Muscle of leg (tissue), 11 donors: Measurements from ENCODE around the gene ANTXR2. TPM values are rescaled to one million over a fixed set of nuclear protein-coding genes. Genes with fewer than 3 reads are reported as not detected.

Experiments
- DNase-seq: peaks from one replicate; pipeline ENCODE4 v3.0.0; 2013
- H3K27ac ChIP-seq: one replicate; pipeline ENCODE4 v1.5.1; 2013; ENCODE audit warnings: mild to moderate bottlenecking, low read length, control low read depth
- H3K27me3 ChIP-seq: one replicate; pipeline ENCODE4 v1.6.1; 2013; ENCODE audit warnings: low read length; ENCODE audit not compliant: control insufficient read depth, insufficient read depth
- H3K36me3 ChIP-seq: one replicate; pipeline ENCODE4 v1.6.1; 2013; ENCODE audit warnings: low read length; ENCODE audit not compliant: control insufficient read depth, insufficient read depth
- H3K4me1 ChIP-seq: one replicate; pipeline ENCODE4 v1.6.1; 2013; ENCODE audit warnings: low read length; ENCODE audit not compliant: control insufficient read depth, insufficient read depth
- H3K4me3 ChIP-seq: one replicate; pipeline ENCODE4 v1.5.1; 2013; ENCODE audit warnings: low read length, control low read depth
- H3K9me3 ChIP-seq: replicated peaks from 2 replicates; pipeline ENCODE4 v1.6.1; 2013; ENCODE audit warnings: low read depth, low read length; ENCODE audit not compliant: control insufficient read depth
- WGBS: methylation state at CpG from one replicate; pipeline ENCODE4 v1.1.5; 2013; ENCODE audit warnings: missing lambda C conversion rate; ENCODE audit not compliant: insufficient coverage; 5-methylcytosine and 5-hydroxymethylcytosine counted together
- polyA plus RNA-seq, 8 donors: library from polyadenylated mRNA; unstranded; fragments of 120-200 nt; gene quantifications; one replicate each; pipeline versions ENCODE4 v1.2.1 to v1.2.3, GENCODE V29; 2013; ENCODE audit warnings: inconsistent platforms in 1 of 8, low replicate concordance in 1 of 8; ENCODE audit not compliant: insufficient read length in 8 of 8, insufficient read depth in 1 of 8
- total RNA-seq: library from RNA; stranded (reverse); fragments of 120-200 nt; gene quantifications from one replicate; pipeline ENCODE4 v1.2.4, GENCODE V29; 2013

Gene ANTXR2
- total and polyA plus RNA-seq, 9 donors: 72.7 to 135 (median 102) TPM

DNA sequence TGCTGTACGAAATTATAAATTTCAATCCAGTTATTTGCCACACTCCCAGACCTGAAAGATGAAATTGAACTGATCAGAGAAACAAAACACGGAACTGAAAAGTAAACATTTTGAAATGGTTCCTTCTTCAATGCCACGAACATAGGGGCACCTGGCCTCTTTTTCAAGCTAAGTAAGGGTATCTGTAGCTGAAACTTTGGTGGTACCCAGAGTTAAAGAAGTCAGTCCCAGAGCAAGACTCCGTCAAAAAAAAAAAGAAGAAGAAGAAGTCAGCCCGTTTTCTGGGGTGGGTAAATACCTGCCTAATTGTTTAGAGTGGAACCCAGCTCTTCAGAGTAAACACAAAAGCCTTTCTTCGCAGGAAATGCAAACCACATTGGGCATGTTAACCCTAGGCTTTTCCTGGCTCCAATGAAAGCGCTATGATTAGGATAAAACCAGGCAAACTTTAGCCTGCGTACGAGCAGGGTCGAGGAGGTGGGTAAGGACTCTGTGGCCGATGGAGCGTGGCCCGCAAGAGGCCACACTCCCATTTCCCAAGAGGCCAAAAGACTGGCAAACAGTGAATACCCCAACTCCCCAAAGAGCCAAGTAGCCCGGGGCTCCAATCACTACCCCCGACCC, 1.3 kb downstream of the ANTXR2 start:
- WGBS: 0% methylated on average over 6 of the region's 15 CpGs
- H3K27me3 ChIP-seq: no peaks in the 10 kb centered on the region
- H3K4me1 ChIP-seq: peaks cover 7% of the 10 kb centered on the region
- H3K9me3 ChIP-seq: no peaks in the 10 kb centered on the region
- peak; percentile 60 for DNase-seq
- peak overlapping the region; percentile 97 for H3K27ac ChIP-seq
- peaks cover 6% of the 10 kb centered on the region for H3K36me3 ChIP-seq
- peak overlapping the region; percentile 89 for H3K4me3 ChIP-seq

DNA sequence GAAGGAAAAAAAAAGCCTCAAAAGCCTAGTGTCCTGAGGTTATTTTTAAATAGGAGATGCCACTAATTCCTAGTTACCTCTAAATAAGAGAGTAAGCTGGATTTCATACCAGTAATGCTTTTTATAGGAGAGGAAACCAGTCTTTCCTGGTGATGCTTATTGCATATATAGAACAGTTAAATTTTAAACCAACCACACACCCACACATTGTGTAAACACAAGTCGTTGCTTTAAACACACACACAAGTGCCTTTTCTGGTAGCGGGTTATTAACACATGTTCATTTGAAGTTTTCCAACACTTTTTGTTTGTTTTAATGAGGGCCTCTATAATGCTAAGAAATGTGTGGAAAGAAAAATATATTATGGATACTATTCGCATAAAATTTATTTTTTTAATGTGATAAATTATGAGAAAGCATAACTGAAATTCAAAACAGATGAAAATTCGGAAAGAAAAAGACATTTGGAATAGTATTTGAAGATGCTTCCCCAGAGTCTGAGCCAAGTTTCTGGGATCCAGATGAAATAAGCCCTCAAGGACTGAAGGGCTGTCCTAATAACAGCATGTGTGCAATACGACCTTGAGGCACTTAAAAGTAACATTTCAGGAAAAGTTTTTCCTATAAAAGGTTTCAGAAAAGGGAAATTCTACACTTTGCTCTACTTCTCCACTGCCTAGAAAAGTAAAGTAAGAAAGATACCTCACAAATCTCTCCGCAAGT, 2.0 kb downstream of the ANTXR2 start:
- Histone ChIP-seq H3K36me3 (peaks cover 6% of the 10 kb centered on the region), H3K4me3 (peak overlapping the region; percentile 89), H3K4me1 (peaks cover 7% of the 10 kb centered on the region), H3K27ac (peak overlapping the region; percentile 97), H3K9me3 (no peaks in the 10 kb centered on the region), H3K27me3 (no peaks in the 10 kb centered on the region)
- peak; percentile 84 for DNase-seq
- no CpG with 5 or more reads among the region's 6 CpGs for WGBS

DNA sequence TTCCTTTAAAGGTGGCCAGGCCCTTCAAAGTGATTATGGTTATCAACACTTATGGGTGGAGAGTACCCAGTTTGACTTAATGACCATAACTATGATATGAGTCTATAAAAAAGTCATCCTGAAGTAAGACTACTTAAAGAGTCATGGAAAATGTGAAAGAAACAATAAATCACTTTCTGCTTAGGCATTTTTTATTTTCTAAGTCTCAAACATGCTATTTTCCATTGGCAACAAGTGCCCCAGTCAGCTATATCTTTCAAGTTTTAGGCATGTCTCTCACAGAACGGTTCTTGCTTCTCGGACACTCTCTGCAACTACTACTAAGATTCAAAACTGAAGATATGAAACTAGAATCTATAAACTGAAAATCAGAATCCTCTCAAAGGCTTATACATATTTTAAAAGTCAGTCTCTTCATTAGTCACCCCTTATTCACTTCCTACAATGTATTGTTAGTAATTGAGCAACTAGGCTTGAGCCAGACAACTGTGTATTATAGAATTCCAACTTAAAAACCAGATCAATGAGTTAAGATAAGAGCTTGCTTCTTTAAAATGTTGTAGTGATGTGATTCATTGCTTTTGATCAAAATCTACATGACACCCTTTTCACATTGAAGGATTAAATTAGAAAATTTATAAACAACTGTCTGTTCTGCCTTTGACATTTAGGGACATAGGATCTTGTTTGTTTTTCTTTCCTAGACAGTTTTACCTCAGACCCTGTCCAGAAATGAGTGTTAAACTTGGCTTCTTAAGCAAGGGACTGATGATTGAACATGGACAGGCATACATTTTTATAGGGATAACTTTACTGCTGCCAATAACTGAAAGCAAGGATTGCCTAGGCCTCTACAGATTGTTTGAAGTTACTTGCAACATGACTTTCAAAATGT, 2.9 kb downstream of the ANTXR2 start:
- WGBS: no CpG with 5 or more reads among the region's 2 CpGs
- Histone ChIP-seq H3K9me3 (no peaks in the 10 kb centered on the region), H3K36me3 (peaks cover 6% of the 10 kb centered on the region), H3K27ac (peak overlapping the region; percentile 38), H3K4me3 (no peak overlapping the region), H3K4me1 (peaks cover 7% of the 10 kb centered on the region), H3K27me3 (no peaks in the 10 kb centered on the region)
- peak; percentile 36 for DNase-seq

DNA sequence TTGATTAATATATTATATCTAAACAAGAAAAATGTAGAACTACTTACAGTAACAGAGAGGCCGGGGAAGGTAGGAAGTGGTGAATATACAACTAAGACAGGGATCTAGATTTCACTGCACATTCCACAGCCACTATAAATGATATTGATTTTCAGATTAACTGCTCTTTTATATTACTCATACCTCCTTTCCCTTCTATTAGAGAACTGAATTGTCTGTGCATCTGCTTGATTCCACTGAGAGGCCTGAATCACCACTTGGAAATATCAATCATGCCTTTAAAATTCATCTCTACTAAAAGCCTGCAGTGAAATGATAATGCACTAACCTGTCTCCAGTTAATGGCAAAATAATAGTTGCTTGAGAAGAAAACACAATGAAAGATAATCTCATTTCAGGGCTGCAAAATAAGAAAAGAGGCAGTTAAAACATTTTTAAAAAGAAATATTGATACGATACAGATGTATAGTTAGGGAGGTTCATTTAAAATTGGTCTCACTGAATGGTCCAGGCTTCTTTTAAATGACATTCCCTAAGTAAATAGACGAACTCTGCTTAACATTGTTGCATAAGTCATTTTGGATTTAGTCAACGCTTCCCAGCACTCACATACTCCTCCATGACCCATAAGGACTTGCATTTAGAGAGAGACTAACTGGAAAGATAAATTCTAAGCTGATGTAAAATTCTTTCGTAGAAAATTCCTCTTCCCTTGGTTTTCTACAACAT, 3.8 kb downstream of the ANTXR2 start:
- Histone ChIP-seq H3K4me3 (no peak overlapping the region), H3K9me3 (no peaks in the 10 kb centered on the region), H3K27me3 (no peaks in the 10 kb centered on the region), H3K27ac (peak overlapping the region; percentile 0), H3K36me3 (peaks cover 10% of the 10 kb centered on the region), H3K4me1 (peaks cover 7% of the 10 kb centered on the region)
- peak; percentile 34 for DNase-seq
- WGBS: no CpG with 5 or more reads among the region's 5 CpGs

DNA sequence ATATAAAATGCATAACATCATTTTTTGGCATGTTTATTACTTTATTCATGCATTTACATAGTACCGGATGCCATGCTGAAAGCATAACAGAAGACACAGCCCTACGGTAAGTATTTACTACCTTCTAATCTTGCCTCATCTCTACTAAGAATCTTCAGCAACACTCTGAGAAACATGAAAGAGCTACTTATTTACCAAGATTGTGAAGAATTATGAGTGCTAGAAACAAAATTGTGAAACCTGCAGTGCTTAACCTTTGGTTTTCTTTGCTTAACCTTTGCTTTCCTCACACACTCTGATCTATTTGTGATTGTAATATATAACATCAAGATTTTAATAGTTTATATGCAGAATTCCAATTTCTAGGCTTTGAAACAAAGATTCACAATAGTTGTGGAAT, 7.4 kb downstream of the ANTXR2 start:
- WGBS: no CpG with 5 or more reads among the region's 2 CpGs
- DNase-seq: no peak
- peaks cover 13% of the 10 kb centered on the region for H3K36me3 ChIP-seq

DNA sequence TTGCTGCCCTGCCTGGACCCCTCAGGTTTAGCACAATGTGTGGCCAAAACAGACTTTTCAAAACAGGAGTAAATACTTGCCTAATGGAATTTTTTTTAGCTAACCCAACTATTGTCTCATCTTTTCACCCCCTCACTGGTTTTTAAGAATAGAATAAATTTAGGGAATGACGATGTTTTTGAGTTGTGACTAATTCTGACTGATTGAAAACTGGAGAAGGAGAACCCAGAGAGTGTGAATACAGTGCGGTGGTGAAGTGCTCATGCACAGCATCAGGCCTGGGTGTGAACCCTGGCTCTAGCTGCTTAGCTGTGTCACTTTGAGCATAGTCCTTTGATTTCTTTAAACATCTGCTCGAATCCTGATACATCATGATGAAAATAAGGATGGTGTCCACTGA, 10.5 kb downstream of the ANTXR2 start:
- Histone ChIP-seq H3K27me3 (no peaks in the 10 kb centered on the region), H3K4me1 (no peaks in the 10 kb centered on the region), H3K36me3 (peaks cover 13% of the 10 kb centered on the region), H3K27ac (no peak overlapping the region), H3K9me3 (no peaks in the 10 kb centered on the region), H3K4me3 (no peak overlapping the region)
- DNase-seq: no peak
- WGBS: no CpG with 5 or more reads among the region's 3 CpGs

More for the DNA sequence above, 7.4 kb downstream of the ANTXR2 start:
- no peak overlapping the region for H3K27ac ChIP-seq
- no peaks in the 10 kb centered on the region for H3K9me3 ChIP-seq
- no peaks in the 10 kb centered on the region for H3K4me1 ChIP-seq
- H3K4me3 ChIP-seq: no peak overlapping the region
- no peaks in the 10 kb centered on the region for H3K27me3 ChIP-seq

DNA sequence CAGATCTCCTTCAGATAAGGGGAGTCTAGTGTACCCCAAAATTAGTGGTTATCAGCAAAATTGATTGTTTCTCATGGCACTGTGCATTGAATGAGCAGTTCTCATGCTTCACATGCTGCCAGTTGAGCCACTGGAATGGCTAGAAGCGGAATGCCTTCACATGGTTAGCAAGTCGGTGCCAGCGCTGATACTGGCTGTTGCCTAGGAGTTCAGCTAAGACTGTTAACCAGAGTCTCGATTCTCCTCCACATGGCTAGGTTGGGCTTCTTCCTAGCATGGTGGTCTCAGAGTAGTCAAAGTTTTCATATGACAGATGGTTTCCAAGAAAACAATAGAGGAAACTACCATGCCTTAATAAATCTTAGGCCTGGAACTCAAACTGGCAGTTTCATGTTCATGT, 12.2 kb downstream of the ANTXR2 start:
- no peaks in the 10 kb centered on the region for H3K4me1 ChIP-seq
- no peak overlapping the region for H3K27ac ChIP-seq
- no peaks in the 10 kb centered on the region for H3K27me3 ChIP-seq
- no peak for DNase-seq
- H3K9me3 ChIP-seq: no peaks in the 10 kb centered on the region
- peaks cover 9% of the 10 kb centered on the region for H3K36me3 ChIP-seq
- 96% methylated on average over 3 of the region's 4 CpGs for WGBS
- H3K4me3 ChIP-seq: no peak overlapping the region

DNA sequence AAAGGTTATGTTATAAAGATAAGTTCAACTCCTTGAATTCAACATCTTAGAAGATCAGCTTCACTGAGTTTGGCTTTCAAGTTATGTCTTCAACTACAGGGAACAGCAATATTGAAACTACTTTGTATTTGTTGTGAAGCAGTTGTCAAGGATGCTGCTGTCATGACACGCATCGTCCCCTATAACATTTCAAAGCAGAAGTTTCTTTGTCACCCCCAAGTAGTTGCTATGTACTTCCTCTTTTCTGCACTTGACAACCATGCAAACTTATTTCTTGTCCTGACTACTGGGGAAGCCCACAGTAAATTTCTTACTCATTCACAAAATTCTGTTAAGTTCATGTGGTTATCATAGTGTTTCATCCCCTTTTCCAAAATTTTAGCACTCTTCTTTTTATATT, 14.3 kb downstream of the ANTXR2 start:
- Histone ChIP-seq H3K27ac (peak overlapping the region; percentile 49), H3K9me3 (no peaks in the 10 kb centered on the region), H3K36me3 (peaks cover 9% of the 10 kb centered on the region), H3K4me3 (no peak overlapping the region), H3K4me1 (no peaks in the 10 kb centered on the region), H3K27me3 (no peaks in the 10 kb centered on the region)
- no CpG with 5 or more reads among the region's 2 CpGs for WGBS
- peak; percentile 84 for DNase-seq

DNA sequence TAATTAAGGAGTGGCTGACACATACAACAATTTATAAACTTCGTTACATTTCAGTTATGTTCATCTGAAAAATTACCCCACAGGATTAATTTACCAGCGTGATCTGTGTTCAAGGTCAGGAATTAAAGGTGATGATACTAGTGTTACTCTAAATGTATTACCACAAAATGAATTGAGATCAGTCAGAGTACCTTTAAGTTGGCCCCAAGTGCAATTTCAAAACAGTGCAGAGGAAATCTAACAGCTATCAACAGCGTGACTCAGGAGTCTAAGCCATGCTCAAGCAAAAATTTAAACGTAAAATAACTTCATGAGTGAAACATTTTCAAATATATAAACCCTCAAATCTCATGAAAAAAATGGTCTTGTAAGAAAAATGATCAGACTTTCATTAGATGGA, 18.7 kb downstream of the ANTXR2 start:
- no peaks in the 10 kb centered on the region for H3K9me3 ChIP-seq
- H3K4me1 ChIP-seq: no peaks in the 10 kb centered on the region
- H3K4me3 ChIP-seq: no peak overlapping the region
- H3K27ac ChIP-seq: no peak overlapping the region
- H3K36me3 ChIP-seq: peaks cover 17% of the 10 kb centered on the region
- DNase-seq: no peak
- no CpG with 5 or more reads among the region's 4 CpGs for WGBS
- H3K27me3 ChIP-seq: no peaks in the 10 kb centered on the region
